WERI-Rb-1 (cell line): ENCODE measurements around the gene HYAL3.

Experiments used
- DNase-seq: peaks from one replicate; pipeline ENCODE4 v3.0.0-alpha.2; 2020
- H3K27ac ChIP-seq: fragments of 250-450 bp; sonication (Bioruptor Pico); 2 replicates; pipeline ENCODE4 v1.5.1; 2020; ENCODE audit warnings: mild to moderate bottlenecking, moderate library complexity
- H3K27me3 ChIP-seq: fragments of 250-450 bp; sonication (Bioruptor Pico); 2 replicates; pipeline ENCODE4 v1.5.1; 2021; ENCODE audit warnings: mild to moderate bottlenecking, low read depth, moderate library complexity; ENCODE audit not compliant: insufficient read depth, severe bottlenecking
- H3K36me3 ChIP-seq: fragments of 250-450 bp; sonication (Bioruptor Pico); 2 replicates; pipeline ENCODE4 v1.5.1; 2020; ENCODE audit warnings: mild to moderate bottlenecking, moderate library complexity
- H3K4me3 ChIP-seq: 2 replicates; pipeline ENCODE4 v1.5.1; 2011; ENCODE audit warnings: low read depth, mild to moderate bottlenecking, control low read depth, low read length
- H3K9me3 ChIP-seq: fragments of 250-450 bp; sonication (Bioruptor Pico); 2 replicates; pipeline ENCODE4 v1.5.1; 2021; ENCODE audit warnings: mild to moderate bottlenecking, moderate library complexity; ENCODE audit not compliant: severe bottlenecking
- CTCF ChIP-seq: IDR thresholded peaks from 2 replicates; pipeline ENCODE4 v1.5.1; 2011; ENCODE audit warnings: low read depth, mild to moderate bottlenecking, control low read depth, inconsistent platforms, low read length

The HYAL3 gene

GRCh38 chr3:50271314-50271936 is 27.8 kb downstream of the HYAL3 start:
- DNase-seq, result no peak
- Histone ChIP-seq H3K36me3 (no peaks in the 10 kb centered on the region), H3K27ac (no peak overlapping the region), H3K9me3 (no peaks in the 10 kb centered on the region), H3K27me3 (peaks cover 6% of the 10 kb centered on the region), H3K4me3 (no peak overlapping the region)
- no peak for TF ChIP-seq CTCF

GRCh38 chr3:50270422-50271224 is 28.6 kb downstream of the HYAL3 start:
- Histone ChIP-seq H3K36me3 (no peaks in the 10 kb centered on the region), H3K27ac (no peak overlapping the region), H3K9me3 (no peaks in the 10 kb centered on the region), H3K27me3 (peaks cover 6% of the 10 kb centered on the region), H3K4me3 (no peak overlapping the region)
- no peak for TF ChIP-seq CTCF
- no peak for DNase-seq

- no peak for TF ChIP-seq CTCF
- no peak for DNase-seq
- Histone ChIP-seq H3K4me3 (no peak overlapping the region), H3K27me3 (peaks cover 6% of the 10 kb centered on the region), H3K9me3 (no peaks in the 10 kb centered on the region), H3K27ac (no peak overlapping the region), H3K36me3 (no peaks in the 10 kb centered on the region)
These were observed 29.2 kb downstream of the HYAL3 start for GRCh38 chr3:50269977-50270413.

- no peak for DNase-seq
- H3K9me3 ChIP-seq, result no peaks in the 10 kb centered on the region
These were observed 29.7 kb downstream of the HYAL3 start for GRCh38 chr3:50269460-50269859.

GRCh38 chr3:50268703-50269451 is 30.3 kb downstream of the HYAL3 start, which contains the start of gene SEMA3B:
Gene SEMA3B (plus strand): TSS chr3:50269147. CDS start chr3:50269241, 94 bp downstream.
- Histone ChIP-seq H3K27ac (no peak within 1 kb of the TSS), H3K4me3 (no peak within 1 kb of the TSS), H3K36me3 (no peaks in the 10 kb centered on the region), H3K9me3 (no peaks in the 10 kb centered on the region), H3K27me3 (peaks cover 6% of the 10 kb centered on the region)
- no peak for TF ChIP-seq CTCF
- DNase-seq, result no peak

More at GRCh38 chr3:50269460-50269859, 29.7 kb downstream of the HYAL3 start:
- Histone ChIP-seq H3K4me3 (no peak overlapping the region), H3K27ac (no peak overlapping the region), H3K36me3 (no peaks in the 10 kb centered on the region), H3K27me3 (peaks cover 6% of the 10 kb centered on the region)
- no peak for TF ChIP-seq CTCF
